ENCODE results near the gene TNNT3. TPM values are rescaled to one million over a fixed set of nuclear protein-coding genes. Genes with fewer than 3 reads are reported as not detected.

Gene TNNT3
- total RNA-seq, 1 donor: 5.1 TPM

GRCh38 chr11:1906611-1907423 lies 12.7 kb upstream of the TNNT3 start:
- Histone ChIP-seq H3K9me3 (ENCODE audit: low read depth, low read length) (no peaks in the 10 kb centered on the region), H3K4me3 (ENCODE audit: low read length) (no peak overlapping the region), H3K27me3 (ENCODE audit: insufficient read depth, low read length) (no peaks in the 10 kb centered on the region), H3K4me1 (ENCODE audit: insufficient read depth, low read length) (peaks cover under 1% of the 10 kb centered on the region)

GRCh38 chr11:1908618-1909017 lies 10.9 kb upstream of the TNNT3 start:
- Histone ChIP-seq H3K4me1 (ENCODE audit: insufficient read depth, low read length) (peaks cover 11% of the 10 kb centered on the region), H3K4me3 (ENCODE audit: low read length) (no peak overlapping the region), H3K9me3 (ENCODE audit: low read depth, low read length) (no peaks in the 10 kb centered on the region), H3K27me3 (ENCODE audit: insufficient read depth, low read length) (no peaks in the 10 kb centered on the region)

GRCh38 chr11:1909524-1909923 lies 10.0 kb upstream of the TNNT3 start:
- Histone ChIP-seq H3K27me3 (ENCODE audit: insufficient read depth, low read length) (no peaks in the 10 kb centered on the region), H3K9me3 (ENCODE audit: low read depth, low read length) (no peaks in the 10 kb centered on the region), H3K4me1 (ENCODE audit: insufficient read depth, low read length) (peaks cover 11% of the 10 kb centered on the region)

GRCh38 chr11:1912289-1912878 lies 7.1 kb upstream of the TNNT3 start:
- Histone ChIP-seq H3K27me3 (ENCODE audit: insufficient read depth, low read length) (no peaks in the 10 kb centered on the region), H3K4me1 (ENCODE audit: insufficient read depth, low read length) (peaks cover 11% of the 10 kb centered on the region), H3K9me3 (ENCODE audit: low read depth, low read length) (no peaks in the 10 kb centered on the region), H3K4me3 (ENCODE audit: low read length) (no peak overlapping the region)

More at GRCh38 chr11:1909524-1909923, 10.0 kb upstream of the TNNT3 start:
- H3K4me3 ChIP-seq (ENCODE audit: low read length): no peak overlapping the region

GRCh38 chr11:1913271-1914060 lies 6.0 kb upstream of the TNNT3 start:
- H3K9me3 ChIP-seq (ENCODE audit: low read depth, low read length): no peaks in the 10 kb centered on the region
- H3K27me3 ChIP-seq (ENCODE audit: insufficient read depth, low read length): no peaks in the 10 kb centered on the region
- no peak overlapping the region for H3K4me3 ChIP-seq (ENCODE audit: low read length)
- peaks cover 11% of the 10 kb centered on the region for H3K4me1 ChIP-seq (ENCODE audit: insufficient read depth, low read length)

- no peaks in the 10 kb centered on the region for H3K9me3 ChIP-seq (ENCODE audit: low read depth, low read length)
- H3K4me1 ChIP-seq (ENCODE audit: insufficient read depth, low read length): peaks cover 11% of the 10 kb centered on the region
- no peaks in the 10 kb centered on the region for H3K27me3 ChIP-seq (ENCODE audit: insufficient read depth, low read length)
- H3K4me3 ChIP-seq (ENCODE audit: low read length): no peak overlapping the region
These were observed 3.7 kb upstream of the TNNT3 start for GRCh38 chr11:1915795-1916131.

GRCh38 chr11:1916132-1916985 lies 3.1 kb upstream of the TNNT3 start:
- Histone ChIP-seq H3K27me3 (ENCODE audit: insufficient read depth, low read length) (no peaks in the 10 kb centered on the region), H3K4me3 (ENCODE audit: low read length) (no peak overlapping the region), H3K9me3 (ENCODE audit: low read depth, low read length) (no peaks in the 10 kb centered on the region), H3K4me1 (ENCODE audit: insufficient read depth, low read length) (peaks cover 11% of the 10 kb centered on the region)

- Histone ChIP-seq H3K4me1 (ENCODE audit: insufficient read depth, low read length) (peaks cover 7% of the 10 kb centered on the region), H3K4me3 (ENCODE audit: low read length) (no peak overlapping the region), H3K9me3 (ENCODE audit: low read depth, low read length) (no peaks in the 10 kb centered on the region), H3K27me3 (ENCODE audit: insufficient read depth, low read length) (no peaks in the 10 kb centered on the region)
These were observed 2.4 kb upstream of the TNNT3 start for GRCh38 chr11:1916986-1917522.

GRCh38 chr11:1917523-1918435 lies 1.7 kb upstream of the TNNT3 start:
- Histone ChIP-seq H3K4me3 (ENCODE audit: low read length) (no peak overlapping the region), H3K4me1 (ENCODE audit: insufficient read depth, low read length) (peaks cover under 1% of the 10 kb centered on the region), H3K9me3 (ENCODE audit: low read depth, low read length) (no peaks in the 10 kb centered on the region), H3K27me3 (ENCODE audit: insufficient read depth, low read length) (no peaks in the 10 kb centered on the region)

- H3K4me1 ChIP-seq (ENCODE audit: insufficient read depth, low read length): no peaks in the 10 kb centered on the region
- H3K9me3 ChIP-seq (ENCODE audit: low read depth, low read length): no peaks in the 10 kb centered on the region
- H3K27me3 ChIP-seq (ENCODE audit: insufficient read depth, low read length): no peaks in the 10 kb centered on the region
- no peak overlapping the region for H3K4me3 ChIP-seq (ENCODE audit: low read length)
These were observed 827 bp upstream of the TNNT3 start for GRCh38 chr11:1918436-1919315.

- Histone ChIP-seq H3K27me3 (ENCODE audit: insufficient read depth, low read length) (no peaks in the 10 kb centered on the region), H3K9me3 (ENCODE audit: low read depth, low read length) (no peaks in the 10 kb centered on the region), H3K4me3 (ENCODE audit: low read length) (no peak overlapping the region), H3K4me1 (ENCODE audit: insufficient read depth, low read length) (no peaks in the 10 kb centered on the region)
These were observed 815 bp downstream of the TNNT3 start for GRCh38 chr11:1920128-1920908.

GRCh38 chr11:1920909-1921573 lies 1.5 kb downstream of the TNNT3 start:
- Histone ChIP-seq H3K9me3 (ENCODE audit: low read depth, low read length) (no peaks in the 10 kb centered on the region), H3K4me1 (ENCODE audit: insufficient read depth, low read length) (no peaks in the 10 kb centered on the region), H3K27me3 (ENCODE audit: insufficient read depth, low read length) (no peaks in the 10 kb centered on the region), H3K4me3 (ENCODE audit: low read length) (no peak overlapping the region)
